WTC11 (cell line): Measurements from ENCODE around the gene SAMD5.

Experiments
- ATF2 ChIP-seq: sonication (generic); formaldehyde crosslinking; IDR thresholded peaks from 2 replicates; pipeline ENCODE4 v1.8.1; 2022; ENCODE audit warnings: low read depth, missing genetic modification reagents, borderline replicate concordance
- E2F5 ChIP-seq: sonication (generic); formaldehyde crosslinking; IDR thresholded peaks from 2 replicates; pipeline ENCODE4 v1.8.1; 2022; ENCODE audit warnings: mild to moderate bottlenecking, moderate library complexity, missing genetic modification reagents
- IRF1 ChIP-seq: sonication (generic); formaldehyde crosslinking; IDR thresholded peaks from 2 replicates; pipeline ENCODE4 v1.8.0; 2023; ENCODE audit warnings: missing genetic modification reagents
- TF ChIP-seq, protein P1 (sequence below): sonication (generic); formaldehyde crosslinking; IDR thresholded peaks from 2 replicates; pipeline ENCODE4 v1.8.1; 2022; ENCODE audit warnings: mild to moderate bottlenecking, missing genetic modification reagents, moderate library complexity, borderline replicate concordance

DNA sequence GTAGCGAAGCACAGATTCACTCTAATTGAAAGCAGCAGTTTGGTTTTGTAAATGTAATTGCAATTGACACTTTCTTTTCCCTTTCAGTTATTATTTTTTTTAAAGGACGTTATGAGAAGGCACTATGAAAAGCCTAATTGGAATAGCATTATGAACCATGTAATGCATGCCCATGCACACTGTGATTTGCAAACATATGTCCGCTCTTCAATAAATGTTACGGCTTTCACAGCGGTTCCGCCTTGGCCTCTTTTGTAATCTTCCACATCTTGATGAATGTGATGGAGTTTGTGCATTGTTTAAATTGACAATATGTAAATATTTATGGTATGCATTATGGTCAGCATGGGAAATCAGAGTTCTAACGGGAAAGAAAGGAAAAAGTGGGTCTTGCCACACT, 61.3 kb downstream of the SAMD5 start:
- TF ChIP-seq IRF1 (CRISPR knock-in tag) (no peak), E2F5 (CRISPR knock-in tag) (no peak), ATF2 (CRISPR knock-in tag) (no peak)
- TF ChIP-seq, protein P1, sequence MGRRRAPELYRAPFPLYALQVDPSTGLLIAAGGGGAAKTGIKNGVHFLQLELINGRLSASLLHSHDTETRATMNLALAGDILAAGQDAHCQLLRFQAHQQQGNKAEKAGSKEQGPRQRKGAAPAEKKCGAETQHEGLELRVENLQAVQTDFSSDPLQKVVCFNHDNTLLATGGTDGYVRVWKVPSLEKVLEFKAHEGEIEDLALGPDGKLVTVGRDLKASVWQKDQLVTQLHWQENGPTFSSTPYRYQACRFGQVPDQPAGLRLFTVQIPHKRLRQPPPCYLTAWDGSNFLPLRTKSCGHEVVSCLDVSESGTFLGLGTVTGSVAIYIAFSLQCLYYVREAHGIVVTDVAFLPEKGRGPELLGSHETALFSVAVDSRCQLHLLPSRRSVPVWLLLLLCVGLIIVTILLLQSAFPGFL, result no peak
